IPS-18c (cell line): ENCODE results near the gene WNT9A.
A peak's percentile ranks its signal among the peaks of the same experiment; 100 is the strongest.

ENCODE experiments used
- H3K4me3 ChIP-seq: 2 replicates; pipeline ENCODE4 v1.7.0; 2013; ENCODE audit warnings: low read depth, mild to moderate bottlenecking, low read length, moderate library complexity; ENCODE audit not compliant: insufficient read depth
- H3K9me3 ChIP-seq: one replicate; pipeline ENCODE4 v1.6.1; 2013; ENCODE audit warnings: mild to moderate bottlenecking, low read length, moderate library complexity; ENCODE audit not compliant: control insufficient read depth, insufficient read depth

Gene WNT9A

DNA sequence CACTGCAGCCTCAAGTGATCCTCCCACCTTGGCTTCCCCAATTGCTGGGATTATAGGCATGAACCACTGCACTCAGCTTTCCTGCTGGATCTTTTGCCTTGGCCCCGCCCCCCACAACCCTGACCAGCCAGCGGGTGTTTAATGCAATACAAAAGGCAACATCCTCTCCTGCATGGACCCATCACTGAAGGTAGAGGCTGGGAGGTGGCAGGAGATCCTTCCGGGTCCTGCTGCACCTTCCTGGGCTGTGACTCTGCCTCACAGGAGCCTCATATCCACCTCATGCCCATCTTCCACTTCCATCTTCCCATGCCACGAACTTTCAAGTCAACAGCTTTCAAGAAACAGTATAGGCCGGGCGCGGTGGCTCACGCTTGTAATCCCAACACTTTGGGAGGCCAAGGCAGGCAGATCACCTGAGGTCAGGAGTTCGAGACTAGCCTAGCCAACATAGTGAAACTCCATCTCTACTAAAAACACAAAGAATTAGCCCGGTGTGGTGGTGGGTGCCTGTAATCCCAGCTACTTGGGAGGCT is 11.7 kb upstream of the WNT9A start:
- Histone ChIP-seq H3K9me3 (no peaks in the 10 kb centered on the region), H3K4me3 (no peak overlapping the region)

DNA sequence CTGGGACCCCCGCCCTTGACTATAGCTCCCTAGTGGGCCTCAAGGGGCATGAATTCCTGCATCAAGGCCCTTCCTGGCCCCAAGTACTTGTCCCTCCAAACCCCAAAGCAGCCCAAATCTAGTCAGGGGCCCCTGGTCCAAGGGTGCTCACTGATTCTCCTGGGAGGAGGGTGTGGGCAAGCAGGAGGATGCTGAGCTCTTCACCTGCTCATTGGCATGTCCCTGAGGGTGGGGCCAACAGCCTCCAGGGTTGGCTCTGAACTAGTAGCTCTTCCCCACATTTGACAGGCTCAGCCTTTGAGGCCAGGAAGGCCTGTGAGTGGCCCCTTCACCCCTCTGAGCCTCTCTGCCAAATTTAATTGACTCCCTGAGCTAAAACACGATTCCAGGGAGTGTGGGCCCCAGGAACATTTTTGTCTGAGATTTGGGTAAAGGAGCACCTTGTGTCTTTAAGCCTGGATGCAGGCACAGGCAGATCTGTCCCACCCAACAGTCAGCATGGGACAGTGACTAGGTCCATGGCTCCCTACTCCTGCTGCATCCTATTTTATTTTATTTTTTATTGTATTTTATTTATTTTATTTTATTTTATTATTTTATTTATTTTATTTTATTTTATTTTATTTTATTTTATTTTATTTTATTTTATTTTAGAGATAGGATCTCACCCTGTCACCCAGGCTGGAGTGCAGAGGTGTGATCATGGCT is 11.0 kb upstream of the WNT9A start:
- Histone ChIP-seq H3K4me3 (no peak overlapping the region), H3K9me3 (no peaks in the 10 kb centered on the region)

DNA sequence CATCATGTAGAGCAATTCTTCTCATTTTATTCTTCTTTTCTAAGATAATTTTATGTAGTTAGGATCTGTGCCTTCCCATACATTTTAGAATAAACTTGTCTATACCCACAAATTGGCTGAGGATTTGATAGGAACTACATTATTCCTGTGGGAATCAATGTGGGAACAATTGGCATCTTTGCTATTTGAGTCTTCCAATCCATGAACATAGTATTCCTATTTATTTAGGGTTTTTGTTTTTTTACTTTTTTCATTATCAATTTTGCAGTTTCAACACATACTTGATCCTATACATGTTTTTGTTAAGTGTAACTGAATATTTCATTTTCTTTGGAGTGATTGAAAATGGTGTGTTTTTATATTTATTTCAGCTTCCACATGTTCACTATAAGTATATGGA is 8.1 kb upstream of the WNT9A start:
- H3K9me3 ChIP-seq = no peaks in the 10 kb centered on the region
- H3K4me3 ChIP-seq = no peak overlapping the region

DNA sequence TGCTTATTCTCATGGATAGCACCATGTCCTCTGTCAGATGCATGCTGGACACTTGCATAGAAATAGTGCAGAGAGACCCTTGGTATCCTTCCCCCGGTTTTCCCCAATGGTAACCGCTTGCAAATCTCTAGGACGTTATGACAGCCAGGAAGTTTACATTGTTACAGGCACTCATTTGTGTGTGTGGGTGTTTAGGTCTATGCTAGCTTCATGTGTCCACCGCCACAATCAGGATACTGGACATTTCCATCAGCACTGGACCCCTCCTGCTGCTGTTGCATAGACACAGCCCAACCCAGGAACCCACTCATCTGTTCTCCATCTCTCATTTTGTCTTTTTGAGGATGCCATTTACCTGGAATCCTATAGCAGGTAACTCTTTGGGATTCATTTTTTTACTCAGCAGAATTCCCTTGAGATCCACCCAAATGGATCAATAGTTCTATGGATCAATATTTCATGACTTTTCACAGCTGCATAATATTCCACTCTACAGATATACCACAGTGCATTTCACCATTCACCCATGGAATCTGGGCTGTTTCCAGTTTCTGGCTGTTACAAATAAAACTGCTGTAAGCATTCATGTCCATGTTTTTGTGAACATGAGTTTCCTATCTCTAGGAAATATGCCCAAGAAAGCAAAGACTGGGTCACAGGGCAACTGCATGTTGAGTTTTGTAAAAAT is 6.6 kb upstream of the WNT9A start:
- H3K4me3 ChIP-seq = no peak overlapping the region

DNA sequence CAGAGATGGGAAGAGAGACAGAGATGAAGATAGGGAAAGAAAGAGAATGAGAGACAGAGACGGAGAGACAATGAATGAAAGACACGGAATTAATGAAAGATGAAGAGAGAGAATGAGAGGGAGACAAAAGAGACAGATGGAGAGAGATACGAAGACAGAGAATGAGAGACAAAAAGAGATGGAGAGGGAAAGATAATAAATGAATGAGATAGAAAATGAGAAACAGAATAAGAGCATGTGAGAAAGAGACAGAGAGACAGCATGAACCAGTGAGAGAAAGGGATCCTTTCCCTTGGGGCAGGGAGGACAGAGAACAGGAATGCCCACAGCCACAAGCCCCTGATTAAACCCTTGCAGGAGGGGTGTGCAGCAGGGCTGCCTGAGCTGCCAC is 5.3 kb upstream of the WNT9A start:
- no peaks in the 10 kb centered on the region for H3K9me3 ChIP-seq
- no peak overlapping the region for H3K4me3 ChIP-seq

More for the DNA sequence above, 6.6 kb upstream of the WNT9A start:
- no peaks in the 10 kb centered on the region for H3K9me3 ChIP-seq

DNA sequence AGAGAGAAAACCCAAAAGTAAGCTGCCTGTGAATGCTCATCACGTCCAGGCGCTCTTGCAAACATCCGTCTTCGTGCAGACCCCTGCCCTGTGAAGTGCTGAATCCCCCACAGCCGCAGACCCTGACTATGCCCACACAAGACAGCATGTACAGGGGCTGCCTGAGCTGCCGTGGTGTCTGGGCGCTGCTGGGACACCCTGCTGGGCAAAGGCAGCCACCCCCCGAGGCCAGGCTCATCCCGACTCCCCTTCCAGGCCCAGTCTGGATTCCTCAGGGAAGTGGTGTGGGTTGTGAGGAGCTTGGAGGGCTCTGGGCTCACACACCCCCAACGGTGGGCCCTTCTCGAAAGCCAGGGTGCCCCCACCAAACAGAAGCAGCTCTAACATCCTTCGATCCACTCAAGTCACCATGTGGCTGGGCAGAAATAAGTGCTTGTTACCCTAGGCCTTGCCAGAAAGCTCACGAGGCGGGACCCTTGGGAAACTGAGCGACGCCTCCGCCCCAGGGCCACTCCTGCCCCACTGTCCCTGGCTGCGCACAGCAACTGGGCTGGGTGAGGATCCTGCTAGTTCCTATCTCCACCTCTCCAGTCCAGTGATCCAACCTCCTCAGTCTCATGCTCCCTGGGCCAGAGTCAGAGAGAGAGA is 4.8 kb upstream of the WNT9A start:
- no peak overlapping the region for H3K4me3 ChIP-seq
- no peaks in the 10 kb centered on the region for H3K9me3 ChIP-seq

DNA sequence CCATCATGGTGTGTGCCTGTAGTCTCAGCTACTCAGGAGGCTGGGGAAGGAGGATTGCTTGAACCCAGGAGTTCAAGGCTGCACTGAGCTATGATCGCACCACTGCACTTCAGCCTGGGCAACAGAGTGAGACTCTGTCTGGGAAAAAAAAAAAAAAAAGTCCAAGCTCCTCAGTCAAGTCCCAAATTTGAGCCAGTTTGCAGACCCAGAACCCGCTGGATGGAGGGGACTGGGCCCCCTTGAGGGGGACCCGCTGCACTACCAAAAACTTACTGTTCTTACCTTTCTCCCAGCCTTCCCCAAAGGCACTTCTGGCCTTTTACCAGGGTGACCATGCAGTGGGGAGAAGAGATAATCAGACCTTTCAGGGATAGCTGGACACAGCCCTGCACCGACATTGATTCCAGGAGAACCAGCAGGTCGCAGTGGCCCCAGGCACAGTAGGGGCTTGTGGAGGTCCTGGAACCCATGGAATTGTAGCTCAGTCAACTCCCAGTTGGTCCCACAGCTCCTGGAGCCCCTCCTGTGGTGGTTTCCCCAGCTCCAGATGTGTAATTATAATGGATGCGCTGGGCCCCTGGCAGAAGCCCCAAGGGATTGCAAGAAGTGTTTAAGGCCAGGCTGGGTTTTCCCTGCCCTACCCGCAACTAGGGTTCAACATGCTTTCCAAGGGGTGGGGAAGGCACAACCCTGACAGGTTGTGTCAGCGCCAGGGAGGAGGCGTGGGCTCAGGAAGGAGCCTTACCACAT is 4.1 kb upstream of the WNT9A start:
- Histone ChIP-seq H3K9me3 (no peaks in the 10 kb centered on the region), H3K4me3 (no peak overlapping the region)

DNA sequence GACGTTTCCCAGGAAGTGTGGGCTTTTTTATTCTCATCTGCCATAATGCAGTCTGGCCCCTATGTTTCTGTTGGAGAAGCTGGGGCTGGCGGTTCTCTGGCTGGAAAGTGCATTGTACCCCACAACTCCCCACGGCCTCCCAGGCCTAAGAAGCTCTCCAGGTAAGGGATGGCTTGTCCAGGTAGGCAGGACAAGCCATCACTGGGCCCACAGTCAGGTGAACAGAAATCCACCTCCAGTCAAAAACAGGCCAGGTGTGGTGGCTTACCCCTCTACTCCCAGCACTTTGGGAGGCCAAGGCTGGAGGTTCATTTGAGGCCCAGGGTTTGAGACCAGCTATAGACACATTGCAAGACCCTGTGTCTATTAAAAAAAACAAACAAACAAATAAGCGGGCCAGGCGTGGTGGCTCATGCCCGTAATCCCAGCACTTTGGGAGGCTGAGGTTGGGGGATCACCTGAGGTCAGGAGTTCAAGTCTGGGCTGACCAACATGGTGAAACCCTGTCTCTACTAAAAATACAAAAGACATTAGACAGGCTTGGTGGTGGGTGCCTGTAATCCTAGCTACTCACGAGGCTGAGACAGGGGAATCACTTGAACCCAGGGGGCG is 3.1 kb upstream of the WNT9A start:
- H3K4me3 ChIP-seq = no peak overlapping the region

DNA sequence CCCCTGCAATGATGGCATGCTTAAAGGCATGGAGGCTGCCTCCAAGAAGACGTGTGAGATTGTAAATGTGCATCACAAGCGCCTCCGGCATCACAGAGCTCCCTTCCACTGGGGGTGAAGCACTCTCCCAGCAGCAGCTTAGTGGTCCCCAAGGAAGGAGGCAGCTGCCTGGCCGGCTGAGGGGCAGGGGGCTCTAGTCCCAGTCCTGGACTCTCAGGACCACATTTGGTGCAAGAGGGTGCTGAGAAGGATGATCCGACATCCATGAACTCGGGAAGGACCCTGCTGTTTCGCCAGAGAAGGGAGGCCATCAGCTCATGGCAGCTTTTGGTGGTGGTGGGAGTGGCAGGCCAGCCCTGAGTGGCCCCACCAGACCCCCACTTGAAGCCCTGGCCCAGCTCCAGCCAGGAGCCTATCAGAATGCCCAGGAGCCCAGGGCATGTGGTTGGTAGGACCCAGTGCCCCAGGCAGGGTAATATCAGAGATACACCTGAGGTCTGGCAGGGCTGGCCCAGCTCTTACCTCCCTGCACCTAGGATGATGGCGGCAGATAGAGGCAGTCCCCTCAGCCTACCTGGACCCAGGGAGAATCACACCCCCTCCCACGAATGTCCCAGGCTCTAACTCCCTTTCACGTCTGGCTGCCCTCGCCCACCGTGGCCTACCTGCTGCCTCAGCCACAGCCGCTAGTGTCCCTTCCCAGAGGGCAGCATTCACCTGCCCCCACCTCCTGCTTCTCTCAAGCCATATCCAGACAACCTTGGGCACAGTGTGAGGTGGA is 2.4 kb upstream of the WNT9A start:
- Histone ChIP-seq H3K4me3 (no peak overlapping the region), H3K9me3 (no peaks in the 10 kb centered on the region)

More for the DNA sequence above, 3.1 kb upstream of the WNT9A start:
- no peaks in the 10 kb centered on the region for H3K9me3 ChIP-seq

DNA sequence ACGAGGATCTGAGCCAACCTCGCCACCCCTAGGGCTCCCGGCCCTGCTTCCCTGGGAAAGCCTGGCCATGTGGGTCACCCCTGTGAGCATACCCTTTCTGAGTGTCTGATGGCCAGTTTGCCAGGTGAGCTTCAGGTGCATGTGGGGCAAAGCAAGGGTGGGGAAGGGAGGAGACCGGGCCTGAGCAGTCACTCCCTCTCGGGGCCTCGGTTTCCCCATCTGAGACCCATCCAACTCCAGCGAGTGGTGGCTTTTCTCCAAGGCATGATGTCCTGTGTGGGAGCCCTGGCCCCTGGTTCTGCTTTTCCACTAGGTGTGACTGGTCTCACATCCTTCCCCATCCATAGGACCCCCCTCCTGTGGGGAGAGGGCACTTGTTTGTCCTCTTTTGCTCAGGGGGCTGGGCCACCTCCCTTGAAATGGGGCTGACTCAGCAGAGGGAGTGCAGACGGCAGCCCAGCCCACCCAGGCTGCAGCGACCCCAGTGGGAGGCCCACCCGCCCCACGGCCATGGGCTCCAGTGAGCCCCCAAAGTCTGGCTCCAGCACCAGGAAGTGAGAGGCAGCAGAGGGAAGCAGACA is 1.7 kb upstream of the WNT9A start:
- H3K4me3 ChIP-seq = no peak overlapping the region

DNA sequence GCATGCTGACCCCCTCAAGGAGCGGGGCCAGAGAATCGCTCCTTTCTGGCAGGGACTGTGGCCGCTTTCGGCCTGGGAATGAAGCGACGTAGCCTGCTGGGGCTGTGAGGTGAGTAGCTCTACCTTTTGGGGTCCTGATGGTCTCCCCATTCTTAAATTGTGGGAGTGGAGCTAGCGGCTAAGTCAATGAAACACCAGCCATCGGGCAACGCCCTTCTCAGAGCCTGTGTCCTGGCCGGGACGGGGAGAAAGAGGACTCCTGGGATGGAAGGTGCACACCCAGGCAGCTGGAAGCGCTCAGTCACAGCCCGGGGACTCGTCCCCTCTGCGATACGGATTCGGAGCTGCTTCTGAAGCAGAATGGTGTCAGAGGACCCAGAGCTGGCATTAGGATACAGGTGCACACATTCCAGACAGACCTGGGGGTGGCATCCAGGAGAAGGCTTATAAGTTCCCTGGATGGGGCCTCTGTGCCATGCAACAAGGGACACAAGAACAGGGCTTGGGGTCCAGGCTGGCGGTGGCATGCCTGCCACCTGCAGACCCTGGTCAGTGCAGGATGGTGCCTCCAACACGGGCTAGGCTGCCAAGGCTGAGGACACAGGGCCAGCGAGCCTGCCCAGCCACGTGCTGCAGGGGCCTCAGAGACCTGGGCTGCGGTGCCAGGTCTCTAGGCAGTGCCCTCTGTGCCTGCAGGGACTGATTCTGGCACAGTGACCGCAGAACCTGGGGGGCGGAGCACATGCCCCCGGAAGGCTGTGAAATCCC is 945 bp upstream of the WNT9A start:
- Histone ChIP-seq H3K9me3 (no peaks in the 10 kb centered on the region), H3K4me3 (peak overlapping the region; percentile 45)

More for the DNA sequence above, 1.7 kb upstream of the WNT9A start:
- no peaks in the 10 kb centered on the region for H3K9me3 ChIP-seq

DNA sequence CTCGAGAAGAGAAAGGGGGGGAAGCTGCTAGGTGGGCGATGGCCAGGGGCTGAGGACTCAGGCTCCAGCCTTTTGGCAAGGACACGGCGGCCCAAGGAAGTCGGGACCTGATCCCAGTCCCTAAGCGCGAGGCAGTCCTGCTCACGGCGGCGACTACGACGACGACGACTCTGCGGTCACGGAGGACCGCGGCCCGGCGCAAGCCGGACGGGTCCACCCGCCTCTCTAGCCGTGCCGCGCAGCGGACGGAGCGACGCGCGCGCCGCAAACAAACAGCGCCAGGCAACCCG is 401 bp downstream of the WNT9A start:
- Histone ChIP-seq H3K4me3 (peak overlapping the region; percentile 63), H3K9me3 (no peaks in the 10 kb centered on the region)

DNA sequence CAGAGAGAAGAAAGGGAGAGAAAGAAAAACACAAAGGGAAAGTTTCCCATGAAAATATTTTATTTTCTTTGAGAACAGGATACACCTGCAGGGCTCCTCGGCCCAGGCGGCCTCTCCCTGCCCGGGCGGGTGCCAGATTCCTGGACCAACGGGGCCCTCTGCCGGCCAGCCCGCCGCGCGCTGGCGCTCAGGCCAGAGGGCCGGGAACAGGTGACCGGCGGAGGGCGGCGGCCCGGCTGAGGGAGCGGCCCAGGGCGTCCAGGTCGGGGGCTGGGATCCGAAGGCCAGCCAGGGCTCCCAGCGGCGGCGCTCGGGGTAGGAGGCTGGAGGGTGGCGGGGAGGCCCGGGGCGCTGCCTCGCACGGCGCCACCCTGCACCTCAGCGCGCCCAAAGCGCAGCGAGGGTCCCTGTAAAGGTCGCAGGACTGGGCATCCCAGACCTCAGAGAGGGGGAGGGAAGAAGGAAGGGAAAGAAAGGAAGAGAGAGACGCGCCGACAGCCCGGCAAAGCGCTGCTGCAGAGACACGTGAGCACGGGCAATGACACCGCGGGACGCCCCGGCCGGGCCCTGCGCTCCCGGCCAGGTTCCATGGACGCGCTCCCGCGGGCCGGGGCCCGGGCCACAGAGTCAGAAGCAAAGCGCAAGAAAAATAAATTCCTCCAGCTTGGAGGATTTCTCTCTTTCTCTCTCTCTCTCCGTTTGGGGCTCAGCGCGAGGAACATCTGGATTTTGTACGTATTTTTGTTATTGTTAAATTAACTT is 927 bp downstream of the WNT9A start:
- H3K9me3 ChIP-seq = no peaks in the 10 kb centered on the region
- H3K4me3 ChIP-seq = peak overlapping the region; percentile 63

DNA sequence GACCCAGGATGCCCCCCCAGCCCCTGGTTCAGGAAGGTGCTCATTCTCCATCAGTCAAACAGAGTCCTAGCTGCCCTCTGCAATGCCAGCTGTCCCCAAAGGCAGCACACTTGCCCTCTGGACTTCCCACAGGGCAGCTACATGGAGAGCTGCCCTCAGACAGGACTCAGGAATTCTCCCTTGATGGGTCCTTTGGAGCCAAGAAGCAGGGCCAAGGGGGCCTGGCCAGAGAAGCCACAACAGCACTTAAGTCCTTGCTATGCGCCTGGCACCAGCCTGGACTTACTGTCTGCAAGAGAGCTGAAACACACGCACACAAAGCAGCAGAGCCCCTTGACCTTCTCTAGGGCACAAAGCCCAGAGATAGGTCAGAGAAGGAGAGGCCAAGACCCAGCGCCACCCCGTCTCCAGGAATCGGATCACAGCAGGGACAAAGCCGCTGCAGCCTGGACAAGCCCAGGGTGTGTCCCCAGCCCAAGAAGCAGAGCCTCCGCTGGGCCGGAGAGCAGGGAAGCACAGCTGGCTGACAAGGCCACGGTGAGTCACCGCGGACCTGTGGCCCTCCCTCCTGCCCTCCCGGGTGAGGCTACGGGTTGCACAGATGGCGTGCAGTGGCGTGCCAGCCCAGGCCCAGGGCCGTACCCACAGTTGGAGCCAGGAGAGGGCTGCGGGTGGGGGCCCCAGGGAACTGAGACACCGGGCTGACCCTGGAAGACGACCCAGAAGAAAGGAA is 1.7 kb downstream of the WNT9A start:
- peak overlapping the region; percentile 63; the same call in 1 of the 2 replicates for H3K4me3 ChIP-seq
- no peaks in the 10 kb centered on the region for H3K9me3 ChIP-seq
